Uterus (tissue), 4 donors: Measurements from ENCODE around the gene CRYBG1. TPM values are rescaled to one million over a fixed set of nuclear protein-coding genes. Genes with fewer than 3 reads are reported as not detected.

Experiments
- DNase-seq, 2 donors: peaks; one replicate each; pipeline ENCODE4 v3.0.0-alpha.2; 2019 to 2020
- H3K27ac ChIP-seq, 2 donors: fragments of 200-600 bp; sonication (generic); 1 replicate in 1 of 2; 2 replicates in 1 of 2; pipeline ENCODE4 v1.5.1; 2016 to 2018
- H3K27me3 ChIP-seq, 2 donors: fragments of 200-600 bp; sonication (generic); one replicate each; pipeline ENCODE4 v1.5.1; 2018 to 2019; ENCODE audit warnings: control low read depth in 1 of 2
- H3K36me3 ChIP-seq, 2 donors: fragments of 200-600 bp; sonication (generic); one replicate each; pipeline ENCODE4 v1.5.1; 2019; ENCODE audit warnings: control low read depth in 1 of 2
- H3K4me1 ChIP-seq, 2 donors: fragments of 200-600 bp; sonication (generic); one replicate each; pipeline ENCODE4 v1.5.1; 2018 to 2019; ENCODE audit warnings: control low read depth in 1 of 2
- H3K4me3 ChIP-seq, 2 donors: fragments of 200-600 bp; sonication (generic); 1 replicate in 1 of 2; 2 replicates in 1 of 2; pipeline ENCODE4 v1.5.1; 2018 to 2019; ENCODE audit warnings: mild to moderate bottlenecking in 1 of 2
- H3K9me3 ChIP-seq, 2 donors: fragments of 200-600 bp; sonication (generic); one replicate each; pipeline ENCODE4 v1.5.1; 2019; ENCODE audit warnings: control low read depth in 1 of 2
- POLR2A ChIP-seq, 2 donors: fragments of 450-650 bp; IDR thresholded peaks; one replicate each; pipeline ENCODE4 v1.6.1; 2016; ENCODE audit warnings: antibody characterized with exemption in 2 of 2, mild to moderate bottlenecking in 1 of 2, moderate library complexity in 1 of 2
- intact Hi-C: fragments of 100-400 bp; cut with DNase I; formaldehyde crosslinking; loops from one replicate; pipeline ENCODE4 v1.15.1; 2023; ENCODE audit warnings: low total_unique reads
- total RNA-seq, 4 donors: library from RNA; depleted of rRNA in 3 of 4; stranded (reverse); fragments of >200 nt in 3 of 4; gene quantifications; one replicate each; pipeline versions ENCODE4 v1.1.0 to v1.2.4, GENCODE V29; 2014 to 2023
- TF ChIP-seq, protein P1 (sequence below), 4 experiments: fragments of 200-600 bp in 2 of 4; fragments of 450-650 bp in 2 of 4; sonication (generic) in 2 of 4; IDR thresholded peaks; one replicate each; pipeline ENCODE4 v1.5.1; 2016 to 2019; ENCODE audit warnings: antibody characterized with exemption in 4 of 4, mild to moderate bottlenecking in 2 of 4, moderate library complexity in 1 of 4
- donor health status: DM: yes; HTN: yes; CAD: no.

The CRYBG1 gene
- total RNA-seq, 4 donors from 2014 or later, result 3.6 to 65.3 (median 8.9) TPM

DNA sequence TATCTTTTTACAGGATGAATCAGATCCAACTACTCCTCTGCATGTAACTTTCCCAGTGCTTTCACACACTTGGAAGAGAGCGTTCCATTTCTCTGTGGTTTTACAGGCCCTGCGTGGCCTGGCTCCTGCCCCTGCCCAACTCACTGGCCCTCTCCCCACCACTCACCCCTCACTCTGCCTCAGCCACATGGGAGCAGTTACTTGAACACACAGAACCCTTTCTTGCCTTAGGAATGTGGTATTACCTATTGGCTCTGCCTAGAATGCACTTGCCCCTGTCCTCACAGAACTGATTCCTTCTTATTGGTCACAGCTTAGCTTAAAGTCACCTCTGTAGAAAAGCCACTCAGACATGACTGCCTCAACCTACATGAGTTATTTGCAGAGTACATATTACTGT, 108.4 kb downstream of the CRYBG1 start:
- intact Hi-C loops, result no loop called here
- no peak for DNase-seq
- Histone ChIP-seq H3K36me3 (no peaks in the 10 kb centered on the region), H3K9me3 (no peaks in the 10 kb centered on the region), H3K4me1 (no peaks in the 10 kb centered on the region), H3K4me3 (no peak overlapping the region), H3K27ac (no peak overlapping the region), H3K27me3 (no peaks in the 10 kb centered on the region)
- TF ChIP-seq, protein P1, sequence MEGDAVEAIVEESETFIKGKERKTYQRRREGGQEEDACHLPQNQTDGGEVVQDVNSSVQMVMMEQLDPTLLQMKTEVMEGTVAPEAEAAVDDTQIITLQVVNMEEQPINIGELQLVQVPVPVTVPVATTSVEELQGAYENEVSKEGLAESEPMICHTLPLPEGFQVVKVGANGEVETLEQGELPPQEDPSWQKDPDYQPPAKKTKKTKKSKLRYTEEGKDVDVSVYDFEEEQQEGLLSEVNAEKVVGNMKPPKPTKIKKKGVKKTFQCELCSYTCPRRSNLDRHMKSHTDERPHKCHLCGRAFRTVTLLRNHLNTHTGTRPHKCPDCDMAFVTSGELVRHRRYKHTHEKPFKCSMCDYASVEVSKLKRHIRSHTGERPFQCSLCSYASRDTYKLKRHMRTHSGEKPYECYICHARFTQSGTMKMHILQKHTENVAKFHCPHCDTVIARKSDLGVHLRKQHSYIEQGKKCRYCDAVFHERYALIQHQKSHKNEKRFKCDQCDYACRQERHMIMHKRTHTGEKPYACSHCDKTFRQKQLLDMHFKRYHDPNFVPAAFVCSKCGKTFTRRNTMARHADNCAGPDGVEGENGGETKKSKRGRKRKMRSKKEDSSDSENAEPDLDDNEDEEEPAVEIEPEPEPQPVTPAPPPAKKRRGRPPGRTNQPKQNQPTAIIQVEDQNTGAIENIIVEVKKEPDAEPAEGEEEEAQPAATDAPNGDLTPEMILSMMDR (IDR thresholded peaks at IDR 0.05), result no peak
- TF ChIP-seq POLR2A (IDR thresholded peaks at IDR 0.05), result no peak

DNA sequence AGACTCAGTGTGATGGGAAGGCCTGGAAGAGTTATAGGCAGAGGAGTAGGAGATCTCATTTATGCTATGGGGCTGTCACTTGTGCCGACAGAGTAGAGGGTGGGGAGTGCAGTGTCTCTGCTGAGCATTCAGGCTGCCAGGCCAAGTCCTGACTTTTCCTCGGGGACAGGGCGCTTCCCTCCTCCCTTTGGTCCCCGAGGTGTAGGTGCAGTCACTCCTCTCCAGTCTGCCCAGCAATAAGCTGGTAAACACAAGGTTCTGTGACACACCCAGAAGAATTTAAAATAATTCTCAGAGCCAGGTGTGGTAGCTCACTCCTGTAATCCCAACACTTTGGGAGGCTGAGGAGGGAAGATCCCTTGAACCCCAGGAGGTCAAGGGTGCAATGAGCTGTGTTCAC, 109.4 kb downstream of the CRYBG1 start:
- TF ChIP-seq, protein P1 (IDR thresholded peaks at IDR 0.05), result no peak
- TF ChIP-seq POLR2A (IDR thresholded peaks at IDR 0.05), result no peak
- Histone ChIP-seq H3K36me3 (no peaks in the 10 kb centered on the region), H3K4me1 (no peaks in the 10 kb centered on the region), H3K27me3 (no peaks in the 10 kb centered on the region), H3K4me3 (no peak overlapping the region), H3K9me3 (no peaks in the 10 kb centered on the region), H3K27ac (no peak overlapping the region)
- DNase-seq, result no peak
- intact Hi-C loops, result no loop called here

DNA sequence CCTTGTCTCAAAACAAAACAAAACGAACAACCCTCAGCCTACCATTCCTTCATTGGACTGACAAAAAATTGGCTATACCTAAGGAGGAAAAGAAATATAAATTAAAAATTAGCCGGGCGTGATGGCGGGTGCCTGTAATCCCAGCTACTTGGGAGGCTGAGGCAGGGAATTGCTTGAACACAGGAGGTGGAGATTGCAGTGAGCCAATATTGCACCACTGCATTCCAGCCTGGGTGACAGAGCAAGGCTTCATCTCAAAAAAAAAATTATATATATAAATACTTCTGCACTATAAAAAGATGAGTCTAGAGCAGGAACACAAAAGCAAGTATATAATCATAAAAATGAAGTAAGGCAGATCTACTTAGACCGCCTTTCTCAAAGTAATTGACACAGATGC, 109.8 kb downstream of the CRYBG1 start:
- intact Hi-C loops, result no loop called here

DNA sequence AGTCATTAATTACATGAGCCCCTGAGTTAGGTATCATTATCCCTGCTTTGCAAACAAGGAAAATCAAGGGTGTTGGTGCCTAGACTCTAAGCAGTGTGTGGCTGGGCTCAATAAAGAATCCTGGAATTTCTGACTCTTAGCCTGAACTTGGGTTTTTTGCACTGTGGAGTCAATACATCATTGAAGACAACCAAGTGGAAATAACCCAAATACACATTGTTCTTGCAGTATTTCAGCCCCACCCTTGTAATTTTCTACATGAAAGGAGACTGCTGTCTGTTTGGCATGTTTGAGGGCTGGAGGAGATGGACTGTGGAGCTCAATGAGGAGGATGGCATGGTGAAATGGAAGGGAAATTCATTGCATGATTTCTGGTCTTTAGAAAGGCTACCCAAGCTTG, 110.3 kb downstream of the CRYBG1 start:
- Histone ChIP-seq H3K9me3 (no peaks in the 10 kb centered on the region), H3K4me3 (no peak overlapping the region), H3K36me3 (no peaks in the 10 kb centered on the region), H3K27me3 (no peaks in the 10 kb centered on the region), H3K4me1 (no peaks in the 10 kb centered on the region), H3K27ac (no peak overlapping the region)
- intact Hi-C loops, result no loop called here
- no peak for DNase-seq
- TF ChIP-seq, protein P1 (IDR thresholded peaks at IDR 0.05), result no peak
- no peak for TF ChIP-seq POLR2A (IDR thresholded peaks at IDR 0.05)

More for the DNA sequence above, 109.8 kb downstream of the CRYBG1 start:
- no peak for TF ChIP-seq POLR2A (IDR thresholded peaks at IDR 0.05)
- TF ChIP-seq, protein P1 (IDR thresholded peaks at IDR 0.05), result no peak
- Histone ChIP-seq H3K4me3 (no peak overlapping the region), H3K36me3 (no peaks in the 10 kb centered on the region), H3K27ac (no peak overlapping the region), H3K27me3 (no peaks in the 10 kb centered on the region), H3K9me3 (no peaks in the 10 kb centered on the region), H3K4me1 (no peaks in the 10 kb centered on the region)
- DNase-seq, result no peak

DNA sequence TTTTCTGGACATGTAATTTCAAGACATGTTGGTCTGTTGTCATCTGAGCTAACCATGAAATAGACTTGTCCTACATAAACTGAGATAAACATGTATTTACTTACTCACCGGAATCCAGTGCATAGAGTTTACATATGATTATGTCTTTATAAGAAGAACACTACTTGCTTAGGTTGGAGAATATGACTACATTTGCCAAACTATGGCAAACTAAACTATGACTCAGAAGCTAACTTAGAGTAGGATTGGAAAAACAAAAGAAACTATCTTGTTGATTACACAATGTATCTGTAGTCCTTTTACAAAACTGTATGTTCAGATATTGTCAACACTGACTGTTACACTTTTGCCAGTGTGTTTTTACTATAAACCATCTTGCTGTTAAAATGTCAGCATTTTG, 113.3 kb downstream of the CRYBG1 start:
- intact Hi-C loops, result no loop called here

More for the DNA sequence above, 113.3 kb downstream of the CRYBG1 start:
- Histone ChIP-seq H3K9me3 (no peaks in the 10 kb centered on the region), H3K36me3 (no peaks in the 10 kb centered on the region), H3K27me3 (no peaks in the 10 kb centered on the region), H3K27ac (no peak overlapping the region), H3K4me1 (no peaks in the 10 kb centered on the region), H3K4me3 (no peak overlapping the region)
- DNase-seq, result no peak
- TF ChIP-seq, protein P1 (IDR thresholded peaks at IDR 0.05), result no peak
- no peak for TF ChIP-seq POLR2A (IDR thresholded peaks at IDR 0.05)
